NCI-H2196 (cell line): ENCODE measurements around the gene CTRL.
A peak's percentile ranks its signal among the peaks of the same experiment; 100 is the strongest.
"Not testable (repeated sequence)": the region's sequence is repeated elsewhere in the genome, so short reads cannot be mapped to it uniquely, and the experiment has no call there.

ENCODE experiments used
- DNase-seq: peaks from one replicate; lab custom pipeline; 2025; ENCODE audit not compliant: unreplicated experiment; lab: John Stamatoyannopoulos, UW

CTRL gene

GRCh38 chr16:67924140-67924906 is 7.3 kb downstream of the CTRL start:
- no peak for DNase-seq

- DNase-seq = peak; percentile 80
Observed at GRCh38 chr16:67923414-67924116, 8.1 kb downstream of the CTRL start.

GRCh38 chr16:67922740-67923139 is 8.9 kb downstream of the CTRL start:
- DNase-seq = peak; percentile 66

GRCh38 chr16:67922221-67922620 is 9.4 kb downstream of the CTRL start:
- no peak for DNase-seq

- DNase-seq = no peak
Observed at GRCh38 chr16:67919622-67920221, 11.9 kb downstream of the CTRL start.

- peak; percentile 11 for DNase-seq
Observed at GRCh38 chr16:67917852-67918236, 13.8 kb downstream of the CTRL start.

- no peak for DNase-seq
Observed at GRCh38 chr16:67917140-67917851, 14.4 kb downstream of the CTRL start.

- peak; percentile 8 for DNase-seq
Observed at GRCh38 chr16:67915831-67916723, 15.6 kb downstream of the CTRL start.

GRCh38 chr16:67915496-67915769 is 16.2 kb downstream of the CTRL start:
- not testable (repeated sequence) for DNase-seq

GRCh38 chr16:67914758-67915495 is 16.7 kb downstream of the CTRL start:
- DNase-seq = no peak

- peak; percentile 41 for DNase-seq
Observed at GRCh38 chr16:67910158-67910557, 21.5 kb downstream of the CTRL start.

- DNase-seq = no peak
Observed at GRCh38 chr16:67909056-67909742, 22.5 kb downstream of the CTRL start.

GRCh38 chr16:67907397-67908180 is 24.1 kb downstream of the CTRL start:
- no peak for DNase-seq

- no peak for DNase-seq
Observed at GRCh38 chr16:67902831-67903230, 28.8 kb downstream of the CTRL start.

- no peak for DNase-seq
Observed at GRCh38 chr16:67901734-67902133, 29.9 kb downstream of the CTRL start.

- no peak for DNase-seq
Observed at GRCh38 chr16:67897231-67897630, 34.4 kb downstream of the CTRL start.

- DNase-seq = no peak
Observed at GRCh38 chr16:67893743-67894399, 37.8 kb downstream of the CTRL start.
